HG03442 (cell line): ENCODE measurements around the gene PROCA1.
A peak's percentile ranks its signal among the peaks of the same experiment; 100 is the strongest.

ENCODE experiments used
- ATAC-seq: cut with Tn5 transposase; IDR thresholded peaks from one replicate; pipeline ENCODE4 v1.9.1; 2021; ENCODE audit warnings: mild to moderate bottlenecking, moderate library complexity; ENCODE audit not compliant: unreplicated experiment

The PROCA1 gene, protein sequence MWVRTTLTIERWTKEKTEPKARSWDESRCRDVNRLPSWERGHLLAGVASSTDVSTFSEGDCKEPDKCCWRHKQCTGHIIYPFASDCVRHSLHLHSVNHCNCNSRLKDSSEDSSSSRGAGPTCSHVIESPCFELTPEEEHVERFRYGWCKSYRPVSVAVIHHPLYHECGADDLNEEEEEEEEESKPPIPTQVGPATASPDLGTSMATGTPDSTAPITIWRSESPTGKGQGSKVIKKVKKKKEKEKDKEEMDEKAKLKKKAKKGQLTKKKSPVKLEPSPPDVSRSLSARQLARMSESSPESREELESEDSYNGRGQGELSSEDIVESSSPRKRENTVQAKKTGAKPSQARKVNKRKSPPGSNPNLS

DNA sequence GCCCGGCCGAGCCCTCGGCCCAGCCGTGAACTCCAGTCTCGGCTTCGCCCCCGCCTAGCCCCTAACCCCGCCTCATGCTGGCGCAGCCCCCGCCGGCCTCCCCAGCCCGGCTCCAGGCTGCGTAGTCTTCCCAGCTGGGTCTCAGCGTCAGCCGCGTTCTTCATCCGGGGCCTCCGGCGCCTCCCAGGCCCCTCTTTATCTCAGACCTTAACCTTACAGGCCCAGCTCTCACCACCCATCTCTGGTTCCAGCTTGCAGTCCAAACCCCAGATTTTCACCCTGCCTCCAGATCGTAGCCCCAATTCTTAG is at the start of gene PROCA1:
Gene PROCA1, minus strand, starts transcription at position 166 of the 309 bp plus-strand sequence. CDS start 228 bp downstream, outside the sequence.
- peak; percentile 23 for ATAC-seq

GRCh38 chr17:28760601-28761562 is 49.2 kb upstream of the PROCA1 start:
- no peak for ATAC-seq

DNA sequence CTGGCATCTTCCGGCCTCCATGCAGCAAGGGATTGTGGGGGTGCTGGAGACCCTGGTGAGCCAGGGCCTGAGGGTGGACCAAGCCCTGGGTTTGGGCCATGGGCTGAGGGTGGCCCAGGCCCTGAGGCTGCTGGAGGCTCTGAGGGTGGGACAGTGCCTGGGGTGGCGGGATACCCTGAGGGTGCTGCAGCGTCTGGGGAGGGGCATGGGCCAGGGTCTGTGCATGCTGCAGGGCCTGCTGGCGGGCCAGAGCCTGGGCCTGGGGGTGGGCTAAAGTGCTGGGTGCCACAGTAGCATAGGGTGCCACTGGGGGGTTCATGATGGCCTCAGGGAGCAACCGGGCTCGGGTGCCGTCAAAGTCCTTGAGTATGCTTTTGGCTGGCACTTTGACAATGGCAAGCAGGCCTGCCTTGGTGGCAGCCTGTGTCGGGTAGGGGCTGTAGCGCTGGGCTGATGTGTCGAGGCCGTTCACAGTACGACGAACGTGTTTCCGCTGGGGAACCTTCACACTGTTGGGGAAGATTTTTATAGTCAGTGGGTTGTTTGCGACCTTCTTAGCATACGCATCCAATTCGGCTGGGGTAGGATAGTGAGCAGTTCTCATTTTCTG is 47.7 kb upstream of the PROCA1 start:
- ATAC-seq: no peak

DNA sequence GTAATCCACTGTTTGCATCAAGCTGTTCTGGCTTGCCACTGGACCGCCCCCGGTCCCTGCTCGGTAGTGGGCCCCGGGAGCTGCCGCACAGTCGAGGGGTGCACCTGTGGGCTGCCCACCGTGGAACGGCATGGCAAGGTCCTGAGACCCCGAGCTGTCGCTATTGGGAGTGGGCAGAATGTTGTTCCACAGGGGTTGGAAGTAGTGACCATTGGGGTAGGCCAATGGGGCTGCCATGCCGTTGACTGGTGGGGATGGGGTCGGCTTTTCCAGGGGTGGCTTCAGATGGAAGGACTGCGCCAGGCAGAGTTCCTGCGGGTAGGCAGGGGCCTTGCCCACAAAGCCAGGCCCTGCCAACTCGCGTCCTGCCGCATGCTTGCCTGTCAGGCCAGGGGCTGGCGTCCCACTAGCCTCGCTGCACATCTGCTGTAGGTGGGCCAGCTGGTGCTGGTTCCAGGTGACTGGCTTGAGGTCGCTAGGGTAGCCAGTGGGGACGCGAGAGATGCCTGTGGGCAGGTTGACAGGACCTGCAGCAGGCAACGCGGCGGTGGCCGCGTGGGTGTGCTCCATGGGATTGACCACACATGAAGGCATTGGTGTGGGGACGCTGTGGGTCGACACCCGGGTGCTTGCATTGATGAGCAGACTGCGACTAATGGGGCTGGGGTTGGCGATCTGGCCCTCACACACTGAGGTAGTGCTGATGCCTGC is 46.9 kb upstream of the PROCA1 start:
- ATAC-seq: no peak

- ATAC-seq: no peak
Measured at GRCh38 chr17:28756049-28756804, 44.5 kb upstream of the PROCA1 start.

DNA sequence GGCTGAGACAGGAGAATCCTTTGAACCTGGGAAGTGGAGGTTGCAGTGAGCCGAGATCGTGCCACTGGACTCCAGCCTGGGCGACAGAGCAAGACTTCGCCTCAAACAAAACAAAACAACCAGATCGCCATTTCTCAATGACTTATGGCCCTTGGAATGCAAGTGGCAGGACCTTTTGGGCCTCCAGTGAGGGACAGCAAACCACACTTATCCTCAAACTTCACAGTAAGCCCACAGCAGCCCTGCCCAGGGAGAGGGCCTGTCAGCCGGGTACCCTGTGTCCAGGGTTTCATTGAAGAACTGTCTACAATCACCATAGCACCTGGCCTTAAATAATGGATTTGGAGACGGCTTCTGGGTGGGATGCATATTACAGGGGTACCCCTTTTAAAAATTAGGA is 43.8 kb upstream of the PROCA1 start:
- ATAC-seq: no peak

DNA sequence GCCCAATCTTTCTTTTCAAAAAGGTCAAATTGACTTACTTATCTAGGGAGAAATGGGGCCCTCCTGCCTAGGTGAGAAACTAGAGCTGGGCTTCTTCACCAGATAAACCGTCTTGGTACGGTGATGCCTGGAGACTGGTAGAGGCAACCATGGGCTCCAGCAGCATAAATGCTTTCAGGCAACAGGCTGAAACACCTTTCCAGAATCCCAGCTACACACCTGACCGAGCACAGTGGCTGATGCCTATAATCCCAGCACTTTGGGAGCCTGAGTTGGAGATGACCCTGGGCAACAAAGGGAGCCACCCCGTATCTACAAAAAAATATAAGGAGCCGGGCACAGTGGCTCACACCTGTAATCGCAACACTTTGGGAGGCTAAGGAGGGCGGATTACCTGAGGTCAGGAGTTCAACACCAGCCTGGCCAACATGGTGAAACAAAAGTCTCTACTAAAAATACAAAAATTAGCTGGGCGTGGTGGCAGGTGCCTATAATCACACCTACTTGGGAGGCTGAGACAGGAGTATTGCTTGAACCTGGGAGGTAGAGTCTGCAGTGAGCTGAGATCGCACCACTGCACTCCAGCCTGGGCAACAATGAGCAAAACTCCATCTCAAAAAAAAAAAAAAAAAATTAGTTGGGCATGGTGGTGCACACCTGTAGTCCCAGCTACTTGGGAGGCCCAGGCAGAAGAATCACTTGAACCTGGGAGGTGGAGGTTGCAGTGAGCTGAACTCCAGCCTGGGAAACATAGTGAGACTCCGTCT is 40.1 kb upstream of the PROCA1 start:
- ATAC-seq: no peak

DNA sequence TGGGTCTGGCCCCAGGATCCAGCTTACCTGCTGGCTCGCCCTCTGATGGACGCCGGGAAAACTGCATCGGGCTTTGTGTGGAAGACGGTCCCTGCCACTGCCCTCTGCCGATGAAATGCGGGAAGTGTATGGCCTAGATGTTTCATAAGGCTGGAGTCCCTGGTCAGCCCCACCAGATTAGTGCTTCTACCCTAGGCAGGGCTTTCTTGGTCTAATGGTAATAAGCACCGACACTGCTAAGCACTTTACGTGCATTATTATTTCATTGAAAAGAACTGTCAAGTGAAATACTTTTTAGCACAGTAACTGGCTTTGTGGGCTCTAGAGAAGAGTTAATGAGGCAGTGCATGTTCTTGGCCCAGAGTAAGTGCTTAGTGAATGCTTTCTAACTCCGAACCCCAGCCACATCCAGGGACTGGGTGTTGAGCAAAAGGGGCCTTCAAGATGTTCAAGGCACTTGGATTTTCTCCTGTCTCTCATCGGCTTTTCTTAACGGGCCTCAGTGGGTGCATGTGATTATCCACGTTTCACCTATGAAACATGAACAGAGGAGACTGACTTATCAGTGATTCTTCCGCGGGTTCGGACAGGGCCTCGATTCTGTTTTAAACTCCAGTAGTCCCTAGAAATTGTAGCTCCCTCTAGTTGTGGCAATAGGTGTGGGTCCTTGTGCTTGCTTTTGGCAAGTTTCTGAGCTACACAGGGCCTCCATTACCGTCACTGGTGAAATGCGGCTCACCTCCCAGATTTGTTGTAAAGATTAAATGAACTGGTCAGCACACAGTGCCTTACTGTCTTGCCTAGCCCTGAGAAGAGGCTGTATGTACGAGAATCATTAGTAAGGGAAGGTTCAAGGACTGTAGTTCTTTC is 38.7 kb upstream of the PROCA1 start:
- peak; percentile 79 for ATAC-seq

GRCh38 chr17:28749516-28750177 is 38.0 kb upstream of the PROCA1 start:
- no peak for ATAC-seq

- ATAC-seq: no peak
Measured at GRCh38 chr17:28748852-28749515, 37.3 kb upstream of the PROCA1 start.

DNA sequence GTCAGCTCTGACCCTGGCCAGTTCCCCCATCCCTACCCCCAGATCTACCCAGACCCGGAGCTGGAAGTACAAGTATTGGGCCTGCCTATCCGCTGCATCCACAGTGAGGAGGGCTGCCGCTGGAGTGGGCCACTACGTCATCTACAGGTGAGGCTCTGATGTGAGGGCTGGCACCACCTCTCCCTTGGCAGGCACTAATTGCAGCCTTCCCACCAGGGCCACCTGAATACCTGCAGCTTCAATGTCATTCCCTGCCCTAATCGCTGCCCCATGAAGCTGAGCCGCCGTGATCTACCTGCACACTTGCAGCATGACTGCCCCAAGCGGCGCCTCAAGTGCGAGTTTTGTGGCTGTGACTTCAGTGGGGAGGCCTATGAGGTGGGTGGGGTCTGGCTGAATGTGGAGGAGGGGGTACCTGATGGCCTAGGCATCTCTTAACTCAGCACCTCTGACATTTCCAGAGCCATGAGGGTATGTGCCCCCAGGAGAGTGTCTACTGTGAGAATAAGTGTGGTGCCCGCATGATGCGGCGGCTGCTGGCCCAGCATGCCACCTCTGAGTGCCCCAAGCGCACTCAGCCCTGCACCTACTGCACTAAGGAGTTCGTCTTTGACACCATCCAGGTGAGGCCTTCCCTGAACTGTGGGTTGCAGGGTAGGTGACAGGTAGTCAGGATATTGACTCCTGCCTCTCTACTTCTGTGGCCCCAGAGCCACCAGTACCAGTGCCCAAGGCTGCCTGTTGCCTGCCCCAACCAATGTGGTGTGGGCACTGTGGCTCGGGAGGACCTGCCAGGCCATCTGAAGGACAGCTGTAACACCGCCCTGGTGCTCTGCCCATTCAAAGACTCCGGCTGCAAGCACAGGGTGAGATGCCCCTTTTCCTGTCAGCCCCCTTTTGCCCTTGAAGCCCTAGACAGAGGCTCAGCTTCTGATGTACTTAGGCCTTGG is 36.4 kb upstream of the PROCA1 start:
- ATAC-seq: no peak

GRCh38 chr17:28747051-28747691 is 35.5 kb upstream of the PROCA1 start:
- no peak for ATAC-seq

DNA sequence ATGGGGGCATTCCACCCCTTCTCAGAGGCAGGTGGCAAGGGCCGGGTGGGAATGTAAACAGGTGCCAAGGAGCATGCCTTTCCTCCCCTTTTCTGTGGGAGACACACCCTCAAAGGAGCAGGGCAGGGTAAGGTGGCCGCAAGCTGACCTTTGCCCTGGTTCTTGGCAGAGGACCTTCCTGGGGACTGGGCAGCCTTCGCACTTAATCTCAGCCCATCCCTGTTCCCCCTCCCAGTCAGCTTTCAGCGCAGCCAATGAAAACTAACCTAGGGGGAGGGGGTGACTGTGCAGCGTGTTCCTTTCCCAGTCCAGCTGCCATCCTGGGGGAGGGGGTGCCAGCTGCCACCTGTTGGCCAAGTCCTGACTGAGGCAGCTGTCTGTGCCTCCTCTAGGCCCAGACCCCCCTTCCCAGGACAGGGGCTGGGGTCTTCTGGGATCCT is 34.9 kb upstream of the PROCA1 start:
- no peak for ATAC-seq

- ATAC-seq: no peak
Measured at GRCh38 chr17:28745786-28746411, 34.2 kb upstream of the PROCA1 start.
